ENCODE data around the gene GASK1A. TPM values are rescaled to one million over a fixed set of nuclear protein-coding genes. Genes with fewer than 3 reads are reported as not detected.

Gene GASK1A
- total and polyA plus RNA-seq, 10 of the 15 experiments (the other 5 are each of a cell fraction or from before 2014, with no cell fraction given) = 0.18 TPM; not detected in 9

GRCh38 chr3:42988566-42988965 is 9.5 kb downstream of the GASK1A start (continued):
- TF ChIP-seq, protein P1, sequence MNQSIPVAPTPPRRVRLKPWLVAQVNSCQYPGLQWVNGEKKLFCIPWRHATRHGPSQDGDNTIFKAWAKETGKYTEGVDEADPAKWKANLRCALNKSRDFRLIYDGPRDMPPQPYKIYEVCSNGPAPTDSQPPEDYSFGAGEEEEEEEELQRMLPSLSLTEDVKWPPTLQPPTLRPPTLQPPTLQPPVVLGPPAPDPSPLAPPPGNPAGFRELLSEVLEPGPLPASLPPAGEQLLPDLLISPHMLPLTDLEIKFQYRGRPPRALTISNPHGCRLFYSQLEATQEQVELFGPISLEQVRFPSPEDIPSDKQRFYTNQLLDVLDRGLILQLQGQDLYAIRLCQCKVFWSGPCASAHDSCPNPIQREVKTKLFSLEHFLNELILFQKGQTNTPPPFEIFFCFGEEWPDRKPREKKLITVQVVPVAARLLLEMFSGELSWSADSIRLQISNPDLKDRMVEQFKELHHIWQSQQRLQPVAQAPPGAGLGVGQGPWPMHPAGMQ (IDR thresholded peaks at IDR 0.05; ENCODE audit: borderline replicate concordance) = no peak
- no peak for TF ChIP-seq SUPT20H (IDR thresholded peaks at IDR 0.05; ENCODE audit: borderline replicate concordance, control insufficient read depth, low read depth, low read length)

- no peaks in the 10 kb centered on the region for H3K4me1 ChIP-seq (ENCODE audit: control insufficient read depth, insufficient read depth, low read length)
- DNase-seq (ENCODE audit: low read depth, low spot score) = no peak
- H3K4me3 ChIP-seq = no peak overlapping the region
- RAD21 ChIA-PET (ENCODE audit: unreplicated experiment) = no interaction called here
- in situ Hi-C loops (cut with MboI) = no loop called here
- H3K9ac ChIP-seq (ENCODE audit: control insufficient read depth, insufficient read depth, low read length) = no peak overlapping the region
- FAIRE-seq = no peak
- no peak overlapping the region for H3K27ac ChIP-seq (ENCODE audit: control insufficient read depth, insufficient read depth)
- intact Hi-C loops (cut with micrococcal nuclease; ENCODE audit: unreplicated experiment) = no loop called here
- CTCF ChIA-PET = no interaction called here
- no TSS peak for BruUV-seq (replicated peaks)
- no peak for TF ChIP-seq CUX1 (IDR thresholded peaks at IDR 0.05; ENCODE audit: insufficient replicate concordance, low read depth, low read length)
- no peak for TF ChIP-seq MTA3 (IDR thresholded peaks at IDR 0.05; ENCODE audit: borderline replicate concordance, low read length)
- no peak overlapping the region for H2AFZ ChIP-seq (ENCODE audit: control insufficient read depth, low read depth, low read length)
- ATAC-seq = no peak
- H3K4me2 ChIP-seq (ENCODE audit: control insufficient read depth, insufficient read depth) = no peak overlapping the region
- H3K9me3 ChIP-seq (replicated peaks; ENCODE audit: control insufficient read depth, insufficient read depth, low read length) = no peaks in the 10 kb centered on the region
- 44% methylated on average over 11 of the region's 11 CpGs for WGBS (ENCODE audit: insufficient coverage, insufficient replicate concordance, low lambda C conversion rate, missing lambda C conversion rate)
- POLR2A ChIA-PET = no interaction called here
- SMC1A ChIA-PET (ENCODE audit: uncharacterized antibody, unreplicated experiment) = no interaction called here
- H4K20me1 ChIP-seq (ENCODE audit: control insufficient read depth, insufficient read depth) = no peaks in the 10 kb centered on the region
- no peaks in the 10 kb centered on the region for H3K36me3 ChIP-seq (ENCODE audit: control insufficient read depth in 2 of 2, insufficient read depth in 2 of 2, low read length in 1 of 2)
- H3K79me2 ChIP-seq (ENCODE audit: control insufficient read depth, insufficient read depth, low read length) = no peaks in the 10 kb centered on the region
- peaks cover 0 to 3% of the 10 kb centered on the region in 2 experiments; a peak in 2 of 4 replicates for H3K27me3 ChIP-seq (replicated peaks in 1 of 2; ENCODE audit: control insufficient read depth in 2 of 2, insufficient read depth in 2 of 2, low read length in 1 of 2)
Measured at GRCh38 chr3:42991341-42992315, 12.5 kb downstream of the GASK1A start.

Measured in GM12878 (cell line).